ENCODE data around the gene XXYLT1. TPM values are rescaled to one million over a fixed set of nuclear protein-coding genes. Genes with fewer than 3 reads are reported as not detected.

The XXYLT1 gene
- total and polyA plus RNA-seq, 10 of the 15 experiments (the other 5 are each of a cell fraction or from before 2014, with no cell fraction given), result 1.2 to 14.2 (median 9.3) TPM

GRCh38 chr3:195271410-195272243, 668 bp upstream of the XXYLT1 start (continued):
- TF ChIP-seq ZNF274 (IDR thresholded peaks at IDR 0.05; ENCODE audit: insufficient read depth, insufficient read length) (no peak), CUX1 (IDR thresholded peaks at IDR 0.05; ENCODE audit: insufficient replicate concordance, low read depth, low read length) (no peak), SMAD1 (IDR thresholded peaks at IDR 0.05; ENCODE audit: low read depth, partially characterized antibody) (no peak), BACH1 (IDR thresholded peaks at IDR 0.05; ENCODE audit: borderline replicate concordance) (no peak), MEF2B (IDR thresholded peaks at IDR 0.05; ENCODE audit: partially characterized antibody, poor library complexity, severe bottlenecking) (peak; percentile 57), YBX1 (IDR thresholded peaks at IDR 0.05) (no peak), IKZF1 (conservative IDR thresholded peaks at IDR 0.05) (no peak), WRNIP1 (IDR thresholded peaks at IDR 0.05; ENCODE audit: borderline replicate concordance, low read depth, low read length) (no peak), PAX8 (IDR thresholded peaks at IDR 0.05) (no peak), IRF3 (IDR thresholded peaks at IDR 0.05) (no peak), USF1 (IDR thresholded peaks at IDR 0.05; ENCODE audit: borderline replicate concordance, extremely low read length, insufficient read depth, low read depth, low read length) (peak; percentile 76), POU2F2 (IDR thresholded peaks at IDR 0.05; ENCODE audit: borderline replicate concordance, low read depth, low read length) (no peak; the same call in 2 of the 3 replicates), RELB (IDR thresholded peaks at IDR 0.05; ENCODE audit: low read depth) (peak; percentile 69), ZSCAN29 (IDR thresholded peaks at IDR 0.05) (0 out of 2 replicates have a peak, but pooled peaks have one; percentile 60), NRF1 (conservative IDR thresholded peaks at IDR 0.05; ENCODE audit: low read depth, low read length) (no peak), MLLT1 (IDR thresholded peaks at IDR 0.05) (0 out of 2 replicates have a peak, but pooled peaks have one; percentile 57), ATF3 (IDR thresholded peaks at IDR 0.05; ENCODE audit: borderline replicate concordance, extremely low read depth, low read depth, low read length) (peak; percentile 65; the same call in 1 of the 2 replicates), ESRRA (IDR thresholded peaks at IDR 0.05; ENCODE audit: low read length) (no peak)
